ENCODE data around the gene MAGEA9B. TPM values are rescaled to one million over a fixed set of nuclear protein-coding genes. Genes with fewer than 3 reads are reported as not detected.
"Not testable (repeated sequence)": the region's sequence is repeated elsewhere in the genome, so short reads cannot be mapped to it uniquely, and the experiment has no call there.

The MAGEA9B gene
- total RNA-seq, 1 donor from 2014 or later = not detected

DNA sequence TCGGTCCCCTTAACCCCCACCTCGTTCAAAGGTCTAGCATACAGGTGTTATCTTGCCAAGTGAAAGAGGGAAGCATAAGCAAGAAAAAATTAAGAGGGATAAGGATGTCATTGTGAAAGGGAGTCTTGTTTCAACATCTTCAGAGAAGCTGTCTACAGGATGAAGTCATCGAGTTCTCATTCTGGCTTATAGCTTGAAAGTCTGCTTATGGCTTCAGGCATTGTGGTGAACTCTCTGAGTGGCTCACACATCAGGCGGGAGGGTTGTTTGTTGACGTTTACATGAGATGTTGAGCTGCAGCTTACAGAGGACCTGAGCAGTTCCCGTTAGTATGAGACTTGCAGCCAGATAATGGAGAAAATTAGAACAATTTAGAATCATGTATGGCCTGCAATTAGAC, 16.6 kb downstream of the MAGEA9B start:
- DNase-seq = peak; percentile 31

- DNase-seq = no peak
Measured at GRCh38 chrX:149569770-149570169, 17.5 kb downstream of the MAGEA9B start.

DNA sequence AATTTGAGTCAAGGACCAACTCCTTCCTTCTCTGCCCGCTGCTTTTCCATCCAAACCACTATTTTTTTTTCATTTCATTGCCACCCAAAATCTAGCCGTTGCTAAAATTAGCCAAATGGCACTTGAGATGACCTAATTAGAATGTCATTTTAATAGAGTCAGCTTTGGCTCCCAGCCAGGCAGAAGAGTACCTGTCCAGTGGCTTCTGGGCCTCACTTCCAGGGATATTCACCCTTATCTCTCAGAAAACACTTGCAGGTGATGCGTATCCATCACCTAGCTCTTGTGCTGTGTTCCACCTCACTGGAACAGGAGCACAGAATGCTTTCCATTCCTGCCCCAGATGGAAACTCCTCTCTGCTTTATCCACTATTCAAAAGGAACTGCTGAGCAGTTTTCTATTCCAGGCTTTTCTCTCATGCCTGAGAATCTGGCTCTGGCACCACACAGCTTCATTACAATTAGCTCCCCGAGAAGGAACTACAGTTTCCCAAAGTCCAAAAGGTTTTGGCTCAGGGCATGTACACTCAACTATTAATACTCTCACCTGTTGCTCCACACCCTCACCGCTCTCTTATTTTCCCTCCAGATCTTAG, 18.5 kb downstream of the MAGEA9B start:
- DNase-seq = no peak

GRCh38 chrX:149567621-149568417, 19.4 kb downstream of the MAGEA9B start:
- no peak for DNase-seq

GRCh38 chrX:149563359-149563758, 23.9 kb downstream of the MAGEA9B start:
- DNase-seq = no peak

DNA sequence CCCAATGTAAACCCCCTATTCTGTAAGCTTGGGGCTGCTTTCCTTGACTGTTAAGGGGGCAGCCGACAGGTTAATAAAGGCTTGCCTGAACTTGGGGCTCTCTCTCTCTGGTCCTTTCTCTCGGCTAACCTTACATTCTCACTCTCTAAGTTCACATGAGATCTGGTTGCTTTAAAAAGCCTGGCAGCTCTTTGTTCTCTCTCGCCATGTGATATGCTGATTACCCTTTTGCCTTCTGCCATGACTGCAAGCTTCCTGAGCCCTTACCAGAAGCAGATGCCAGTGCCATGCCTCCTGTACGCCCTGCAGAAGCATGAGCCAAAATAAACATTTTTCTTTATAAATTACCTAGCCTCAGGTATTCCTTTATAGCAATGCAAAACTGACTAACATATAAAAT, 32.0 kb downstream of the MAGEA9B start:
- not testable (repeated sequence) for DNase-seq

DNA sequence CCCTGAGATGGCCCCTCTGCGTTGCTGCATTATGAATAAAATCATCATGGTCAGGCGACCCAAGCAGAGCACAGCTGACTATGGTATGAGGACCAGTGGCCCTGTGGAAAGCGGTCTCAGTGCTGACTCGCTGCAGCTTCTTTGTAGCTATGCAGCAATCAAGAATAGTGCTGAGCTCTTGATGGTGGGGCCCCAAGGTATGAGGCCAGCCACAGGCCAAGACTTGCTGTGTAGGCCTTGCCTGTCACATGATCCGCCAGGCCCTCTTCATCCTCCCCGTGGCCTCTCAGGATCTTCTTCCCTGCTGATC, 35.4 kb downstream of the MAGEA9B start:
- DNase-seq = not testable (repeated sequence)

DNA sequence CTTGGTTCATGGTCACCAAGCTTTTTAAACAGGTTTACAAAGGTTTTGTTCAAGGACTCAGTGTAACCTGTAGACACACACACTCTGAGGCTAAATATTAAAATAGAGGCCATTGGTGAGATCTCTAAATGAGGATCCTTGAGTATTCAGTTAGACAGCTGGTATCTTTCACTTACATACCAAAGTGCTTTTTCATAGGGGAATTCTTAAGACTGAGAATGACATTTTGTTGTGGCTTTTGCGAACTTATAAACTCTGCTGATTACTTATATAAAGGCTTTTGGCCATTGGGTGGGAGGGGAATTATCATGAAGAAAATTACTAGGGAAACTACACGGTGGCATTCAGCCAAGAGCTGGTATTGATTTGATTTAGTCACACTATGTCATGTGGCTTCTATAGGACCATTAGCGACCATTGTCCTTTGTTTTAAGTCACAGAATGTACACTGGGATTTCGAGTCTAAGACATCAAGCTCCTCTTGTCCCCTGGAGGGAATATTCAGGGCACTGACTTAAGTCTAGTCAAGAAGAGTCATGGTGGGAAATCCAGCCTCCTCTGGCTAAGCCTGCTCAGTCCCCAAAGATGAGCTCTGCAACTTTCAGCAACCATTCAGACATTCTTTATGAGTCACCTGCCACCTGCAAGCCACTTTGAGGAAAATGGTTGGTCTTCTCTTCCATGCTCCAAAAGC, 35.9 kb downstream of the MAGEA9B start:
- DNase-seq = not testable (repeated sequence)

DNA sequence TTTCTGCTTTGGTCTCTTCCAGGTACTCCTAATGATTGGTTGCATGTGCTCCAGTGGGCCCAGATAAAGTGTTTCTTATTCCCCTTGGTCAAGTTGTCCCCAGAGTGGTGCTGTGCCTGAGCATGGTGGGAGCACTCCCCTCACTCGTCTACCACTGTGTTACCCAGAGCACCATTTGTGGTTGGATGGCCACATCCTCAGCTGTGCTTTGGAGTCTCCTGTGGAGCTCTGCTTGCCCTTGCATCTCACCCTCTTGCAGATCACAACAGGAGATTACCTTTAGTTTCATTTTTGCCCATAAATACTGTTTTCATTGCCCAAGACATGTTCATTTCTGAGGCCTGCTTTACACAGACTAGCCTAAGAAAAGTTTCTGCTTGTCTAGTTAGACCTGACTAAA, 36.8 kb downstream of the MAGEA9B start:
- DNase-seq = not testable (repeated sequence)

GRCh38 chrX:149549701-149550100, 37.6 kb downstream of the MAGEA9B start, which contains the start of gene HSFX3:
Gene HSFX3 (minus strand): TSS chrX:149549924. CDS start chrX:149549852, 72 bp downstream.
- not testable (repeated sequence) for DNase-seq

GRCh38 chrX:149547782-149548181, 39.5 kb downstream of the MAGEA9B start:
- DNase-seq = not testable (repeated sequence)

GRCh38 chrX:149546962-149547361, 40.3 kb downstream of the MAGEA9B start:
- DNase-seq = not testable (repeated sequence)

DNA sequence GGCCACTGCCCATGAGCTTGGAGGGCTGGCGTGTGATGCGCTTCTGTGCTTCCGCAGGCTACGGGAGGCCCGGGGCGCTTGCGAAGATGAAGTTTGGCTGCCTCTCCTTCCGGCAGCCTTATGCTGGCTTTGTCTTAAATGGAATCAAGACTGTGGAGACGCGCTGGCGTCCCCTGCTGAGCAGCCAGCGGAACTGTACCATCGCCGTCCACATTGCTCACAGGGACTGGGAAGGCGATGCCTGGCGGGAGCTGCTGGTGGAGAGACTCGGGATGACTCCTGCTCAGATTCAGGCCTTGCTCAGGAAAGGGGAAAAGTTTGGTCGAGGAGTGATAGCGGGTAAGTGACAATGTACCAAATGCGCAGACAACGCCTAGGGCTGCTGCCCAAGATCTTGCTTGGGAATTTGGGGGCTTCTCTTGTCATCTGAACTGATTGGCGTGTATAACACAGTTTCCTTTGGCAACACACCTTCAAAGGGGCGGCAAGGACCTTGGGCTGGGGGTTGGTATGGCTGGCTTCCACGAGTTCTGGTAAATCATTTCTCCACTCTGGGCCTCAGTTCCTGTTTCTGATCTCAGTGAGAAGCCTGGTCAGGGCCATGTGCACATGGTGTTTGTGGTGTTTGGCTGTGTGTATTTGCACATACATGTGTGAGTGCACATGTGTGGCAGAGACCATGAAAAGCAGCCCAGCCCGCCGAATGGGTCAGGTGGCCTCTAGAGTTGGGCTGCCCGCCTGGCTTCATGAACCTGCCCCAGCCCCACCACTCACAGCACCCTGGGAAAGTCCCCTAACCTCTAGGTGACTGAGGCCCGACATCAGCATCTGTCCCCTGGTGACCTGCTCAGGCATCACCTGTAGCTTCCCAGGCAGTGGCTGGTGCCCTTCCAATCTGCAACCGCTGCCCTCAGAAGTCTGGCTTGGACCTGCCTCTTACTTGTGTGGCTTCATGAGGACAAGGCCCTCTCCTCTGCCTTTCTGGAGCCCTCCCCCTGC, 41.4 kb downstream of the MAGEA9B start:
- DNase-seq = not testable (repeated sequence)

DNA sequence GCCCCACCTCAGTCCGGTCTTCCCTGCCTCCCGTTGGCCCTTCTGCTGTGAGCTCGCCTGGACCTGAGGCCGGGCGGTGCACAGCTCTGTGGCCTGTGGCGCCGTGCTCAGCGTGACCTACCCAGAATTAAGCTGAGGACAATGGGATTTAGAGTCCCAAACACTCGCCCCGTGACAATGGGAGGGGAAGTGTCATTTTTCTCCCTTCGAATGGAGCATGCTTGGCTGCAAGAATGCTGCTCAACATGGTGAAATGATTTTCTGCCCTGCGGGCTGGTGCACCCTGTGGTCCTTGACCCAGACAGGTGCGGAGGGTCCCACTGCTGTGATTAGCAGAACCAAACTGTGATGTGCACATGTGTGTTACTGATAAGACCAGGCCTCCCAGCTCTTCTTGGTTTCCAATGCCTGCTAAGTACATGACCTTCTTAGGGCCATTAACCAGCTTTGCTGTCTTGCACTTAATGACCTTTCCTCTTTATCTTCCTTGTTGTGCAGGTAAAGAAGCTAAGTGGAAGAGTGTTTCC, 45.7 kb downstream of the MAGEA9B start:
- DNase-seq = peak; percentile 12

GRCh38 chrX:149540621-149541520, 46.4 kb downstream of the MAGEA9B start, which contains the start of gene EOLA1:
Gene EOLA1 (plus strand): TSS chrX:149541012. CDS start chrX:149545631, 4,619 bp downstream.
- DNase-seq = peak; percentile 95

DNA sequence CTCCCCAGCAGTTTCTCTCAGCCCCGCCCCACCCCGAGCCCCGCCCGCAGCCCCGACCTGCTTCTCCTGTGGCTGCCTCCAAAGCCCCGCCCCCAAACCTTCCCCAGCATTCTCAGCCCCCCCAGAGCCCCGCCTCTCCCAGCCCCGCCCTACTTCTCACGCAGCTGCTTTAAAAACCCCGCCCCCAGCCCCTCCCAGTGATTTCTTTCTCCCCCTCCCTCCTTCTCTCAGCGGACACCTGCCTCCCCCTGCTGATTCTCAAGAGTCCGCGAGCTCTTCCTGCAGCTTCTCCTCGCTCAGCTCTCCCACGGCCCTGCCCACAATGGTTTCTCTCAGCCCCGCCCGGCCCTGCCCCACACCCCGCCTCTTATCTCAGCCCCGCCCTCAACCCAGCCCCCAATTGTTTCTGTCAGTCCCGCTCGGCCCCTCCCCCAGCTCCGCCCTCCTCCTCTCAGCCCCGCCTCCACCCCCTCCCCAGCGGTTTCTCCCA, 47.1 kb downstream of the MAGEA9B start:
- DNase-seq = peak; percentile 97

DNA sequence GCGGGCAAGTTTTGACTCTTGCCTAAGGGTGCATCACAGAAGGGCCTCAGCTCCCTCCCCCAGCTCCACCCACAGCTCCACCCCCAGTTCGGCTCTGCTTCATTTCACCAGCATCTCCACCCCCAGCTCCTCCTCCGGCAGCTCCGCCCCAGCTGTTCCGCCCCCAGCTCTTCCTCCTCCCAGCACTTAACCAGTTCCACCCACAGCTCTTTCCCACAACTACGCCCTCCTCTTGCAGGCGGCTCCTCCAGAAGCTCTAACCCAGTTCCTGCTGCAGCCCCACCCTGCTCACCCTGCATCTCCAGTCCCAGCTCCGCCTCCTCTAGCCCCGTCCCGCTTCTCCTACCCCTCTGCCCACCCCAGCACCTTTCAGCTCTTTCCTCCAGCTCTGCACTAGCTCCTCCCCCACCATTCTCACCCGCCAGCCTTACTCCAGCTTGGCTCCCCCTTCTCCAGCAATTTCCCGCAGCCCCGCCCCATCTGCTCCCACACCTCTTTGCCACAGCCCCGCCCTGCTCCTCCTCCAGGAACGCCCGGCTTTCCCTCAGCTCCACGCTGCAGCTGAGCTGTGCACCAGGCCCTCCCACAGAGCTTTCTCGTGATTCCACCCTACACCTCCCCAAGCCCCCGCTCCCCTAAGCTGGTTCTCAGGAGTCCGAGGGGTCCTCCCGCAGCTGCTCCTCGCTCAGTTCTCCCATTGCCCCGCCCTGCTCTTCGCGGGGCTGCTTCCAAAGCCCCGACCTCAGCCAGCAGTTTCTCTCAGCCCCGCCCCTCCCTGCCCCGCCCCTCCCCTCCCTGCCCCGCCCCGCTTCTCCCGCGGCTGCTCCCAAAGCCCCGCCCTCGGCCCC, 47.8 kb downstream of the MAGEA9B start:
- DNase-seq = peak; percentile 95

DNA sequence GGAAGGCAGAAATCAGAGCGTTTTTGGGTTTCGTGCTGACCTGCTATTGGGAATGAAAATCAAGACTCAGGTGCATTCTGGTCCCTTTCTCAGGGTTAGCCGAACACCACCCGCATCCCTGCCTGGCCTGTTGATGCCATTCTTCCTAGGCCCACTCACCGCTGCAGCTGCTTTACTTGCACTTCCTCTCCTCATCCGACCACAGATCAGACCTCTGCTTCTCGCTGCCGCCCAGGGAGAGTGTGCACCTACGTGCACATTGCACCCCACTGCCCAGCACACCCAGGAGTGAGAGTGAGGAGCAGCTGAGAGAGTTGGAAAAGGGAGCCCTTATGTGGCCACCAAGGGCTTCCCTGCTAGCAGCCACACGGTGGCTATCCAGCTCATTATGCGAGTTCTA, 49.8 kb downstream of the MAGEA9B start:
- not testable (repeated sequence) for DNase-seq

GRCh38 chrX:149534926-149535602, 52.2 kb downstream of the MAGEA9B start:
- DNase-seq = not testable (repeated sequence)

Measured in tongue (tissue), 2 donors.